Measurements from ENCODE around the gene PCDHGB6.
A peak's percentile ranks its signal among the peaks of the same experiment; 100 is the strongest.
"Not testable (repeated sequence)": the region's sequence is repeated elsewhere in the genome, so short reads cannot be mapped to it uniquely, and the experiment has no call there.

Gene PCDHGB6

GRCh38 chr5:141409598-141410306 lies 1.9 kb downstream of the PCDHGB6 start:
- peak overlapping the region; percentile 34 for H3K4me3 ChIP-seq
- TF ChIP-seq CTCF (IDR thresholded peaks at IDR 0.05), result no peak
- H3K27ac ChIP-seq, result no peak overlapping the region
- no peak for DNase-seq (ENCODE audit: low spot score)

GRCh38 chr5:141411575-141411974 lies 3.8 kb downstream of the PCDHGB6 start:
- no peak overlapping the region for H3K27ac ChIP-seq
- peak overlapping the region; percentile 6 for H3K4me3 ChIP-seq
- DNase-seq (ENCODE audit: low spot score), result no peak
- TF ChIP-seq CTCF (IDR thresholded peaks at IDR 0.05), result no peak

GRCh38 chr5:141412854-141413539 lies 5.2 kb downstream of the PCDHGB6 start, which contains the start of gene PCDHGA10:
TSS of gene PCDHGA10 (plus strand) at chr5:141412987. CDS start at chr5:141413176, 189 bp downstream.
- Histone ChIP-seq H3K4me3 (peak within 1 kb of the TSS; percentile 56), H3K27ac (no peak within 1 kb of the TSS)
- no peak for DNase-seq (ENCODE audit: low spot score)
- no peak for TF ChIP-seq CTCF (IDR thresholded peaks at IDR 0.05)

- H3K27ac ChIP-seq, result no peak overlapping the region
Measured at GRCh38 chr5:141413540-141414069, 5.8 kb downstream of the PCDHGB6 start.

GRCh38 chr5:141414548-141415274 lies 6.9 kb downstream of the PCDHGB6 start:
- DNase-seq (ENCODE audit: low spot score); H3K27ac ChIP-seq: not testable (repeated sequence)
- peak overlapping the region; percentile 30 for H3K4me3 ChIP-seq

More at GRCh38 chr5:141413540-141414069, 5.8 kb downstream of the PCDHGB6 start:
- H3K4me3 ChIP-seq, result peak overlapping the region; percentile 56
- no peak for TF ChIP-seq CTCF (IDR thresholded peaks at IDR 0.05)
- DNase-seq (ENCODE audit: low spot score), result no peak

- H3K27ac ChIP-seq; DNase-seq (ENCODE audit: low spot score): not testable (repeated sequence)
- peak overlapping the region; percentile 30 for H3K4me3 ChIP-seq
Measured at GRCh38 chr5:141415275-141415618, 7.4 kb downstream of the PCDHGB6 start.

GRCh38 chr5:141417494-141418172 lies 9.8 kb downstream of the PCDHGB6 start, which contains the start of gene PCDHGB7:
TSS of gene PCDHGB7 (plus strand) at chr5:141417677. CDS start at chr5:141417860, 183 bp downstream.
- Histone ChIP-seq H3K4me3 (peak within 1 kb of the TSS; percentile 70), H3K27ac (peak within 1 kb of the TSS in 1 of 2 donors; percentile 47)
- TF ChIP-seq CTCF (IDR thresholded peaks at IDR 0.05), result peak; percentile 21
- DNase-seq (ENCODE audit: low spot score), result not testable (repeated sequence)

Measured in coronary artery (tissue), 2 donors.